Trophoblast cell (in vitro differentiated cells and primary cell): ENCODE data around the gene FABP1.

Experiments
- DNase-seq, 2 donors: peaks; one replicate each; pipeline ENCODE4 v3.0.0-alpha.2; 2016
- H2AFZ ChIP-seq: 2 replicates; pipeline ENCODE4 v1.6.1; 2013; ENCODE audit warnings: low read length, moderate library complexity, mild to moderate bottlenecking; ENCODE audit not compliant: insufficient read depth, poor library complexity
- H2AK5ac ChIP-seq: 2 replicates; pipeline ENCODE4 v1.6.1; 2013; ENCODE audit warnings: mild to moderate bottlenecking, low read length
- H2BK120ac ChIP-seq: 2 replicates; pipeline ENCODE4 v1.6.1; 2013; ENCODE audit warnings: low read length, mild to moderate bottlenecking, moderate library complexity; ENCODE audit not compliant: insufficient read depth, poor library complexity
- H2BK12ac ChIP-seq: 2 replicates; pipeline ENCODE4 v1.6.1; 2013; ENCODE audit warnings: mild to moderate bottlenecking, low read length, moderate library complexity
- H2BK5ac ChIP-seq: 2 replicates; pipeline ENCODE4 v1.6.1; 2013; ENCODE audit warnings: low read length, low read depth, moderate library complexity, mild to moderate bottlenecking; ENCODE audit not compliant: poor library complexity
- H3K14ac ChIP-seq: 2 replicates; pipeline ENCODE4 v1.6.1; 2013; ENCODE audit warnings: mild to moderate bottlenecking, low read length
- H3K18ac ChIP-seq: 2 replicates; pipeline ENCODE4 v1.6.1; 2013; ENCODE audit warnings: mild to moderate bottlenecking, low read length
- H3K23ac ChIP-seq: 2 replicates; pipeline ENCODE4 v1.6.1; 2013; ENCODE audit warnings: low read length
- H3K27ac ChIP-seq: 2 replicates; pipeline ENCODE4 v1.5.1; 2013; ENCODE audit warnings: low read depth, mild to moderate bottlenecking, inconsistent platforms, low read length, moderate library complexity
- H3K27me3 ChIP-seq: 2 replicates; pipeline ENCODE4 v1.6.1; 2013; ENCODE audit warnings: inconsistent platforms, mild to moderate bottlenecking, low read length, moderate library complexity; ENCODE audit not compliant: insufficient read depth
- H3K36me3 ChIP-seq, 2 experiments: 1 replicate in 1 of 2; 2 replicates in 1 of 2; pipeline ENCODE4 v1.6.1; 2013; ENCODE audit warnings: low read length in 2 of 2, mild to moderate bottlenecking in 2 of 2, moderate library complexity in 1 of 2; ENCODE audit not compliant: insufficient read depth in 2 of 2, control insufficient read depth in 1 of 2
- H3K4ac ChIP-seq: 2 replicates; pipeline ENCODE4 v1.6.1; 2013; ENCODE audit warnings: low read depth, mild to moderate bottlenecking, low read length, moderate library complexity
- H3K4me1 ChIP-seq, 2 experiments: 1 replicate in 1 of 2; 2 replicates in 1 of 2; pipeline ENCODE4 v1.6.1; 2013; ENCODE audit warnings: low read length in 2 of 2, mild to moderate bottlenecking in 2 of 2, moderate library complexity in 1 of 2; ENCODE audit not compliant: insufficient read depth in 2 of 2, control insufficient read depth in 1 of 2
- H3K4me2 ChIP-seq: 2 replicates; pipeline ENCODE4 v1.6.1; 2013; ENCODE audit warnings: inconsistent platforms, mild to moderate bottlenecking, low read length, moderate library complexity
- H3K4me3 ChIP-seq: 2 replicates; pipeline ENCODE4 v1.5.1; 2013; ENCODE audit warnings: mild to moderate bottlenecking, low read depth, low read length, inconsistent platforms
- H3K79me1 ChIP-seq: one replicate; pipeline ENCODE4 v1.6.1; 2013; ENCODE audit warnings: low read length
- H3K79me2 ChIP-seq: 2 replicates; pipeline ENCODE4 v1.6.1; 2013; ENCODE audit warnings: low read length, mild to moderate bottlenecking; ENCODE audit not compliant: control insufficient read depth, insufficient read depth, poor library complexity
- H3K9ac ChIP-seq: 2 replicates; pipeline ENCODE4 v1.6.1; 2013; ENCODE audit warnings: mild to moderate bottlenecking, low read length
- H3K9me3 ChIP-seq: 2 replicates; pipeline ENCODE4 v1.6.1; 2013; ENCODE audit warnings: low read depth, mild to moderate bottlenecking, control low read depth, inconsistent platforms, low read length; ENCODE audit not compliant: insufficient read depth
- H4K12ac ChIP-seq: 2 replicates; pipeline ENCODE4 v1.6.1; 2013; ENCODE audit warnings: low read depth, mild to moderate bottlenecking, low read length, moderate library complexity
- H4K8ac ChIP-seq: 2 replicates; pipeline ENCODE4 v1.6.1; 2013; ENCODE audit warnings: low read depth, mild to moderate bottlenecking, low read length, moderate library complexity
- H4K91ac ChIP-seq: one replicate; pipeline ENCODE4 v1.6.1; 2013; ENCODE audit warnings: low read depth, mild to moderate bottlenecking, low read length, moderate library complexity
- WGBS: extraction: QIAGEN DNeasy Blood & Tissue Kit; methylation state at CpG from one replicate; pipeline ENCODE4 v1.1.7; 2013; ENCODE audit warnings: missing lambda C conversion rate; ENCODE audit not compliant: insufficient read length, insufficient coverage; ENCODE audit errors: extremely low coverage; 5-methylcytosine and 5-hydroxymethylcytosine counted together

Gene FABP1

DNA sequence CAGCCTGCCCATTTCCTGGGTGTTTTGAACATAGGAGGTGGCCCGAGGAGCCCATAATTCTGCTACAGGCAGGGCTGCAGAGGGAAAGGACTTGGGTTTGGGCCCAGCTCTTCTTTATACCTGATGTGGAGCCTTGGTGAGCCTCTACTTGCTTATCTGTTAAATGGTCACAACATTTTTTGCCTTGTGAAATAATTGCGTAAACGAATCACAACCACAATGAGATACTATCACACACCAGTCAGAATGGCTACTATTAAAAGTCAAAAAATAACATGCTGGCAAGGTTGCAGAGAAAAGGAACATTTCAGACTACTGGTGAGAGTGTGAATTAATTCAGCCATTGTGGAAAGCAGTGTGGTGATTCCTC is 4.1 kb upstream of the FABP1 start:
- Histone ChIP-seq H3K23ac (no peak overlapping the region), H3K4me2 (no peak overlapping the region), H4K8ac (no peak overlapping the region), H3K79me2 (no peaks in the 10 kb centered on the region), H3K4me3 (no peak overlapping the region), H3K9me3 (no peaks in the 10 kb centered on the region), H3K9ac (no peak overlapping the region), H3K36me3 (no peaks in the 10 kb centered on the region), H3K79me1 (no peaks in the 10 kb centered on the region), H3K18ac (no peak overlapping the region), H2BK12ac (no peak overlapping the region), H3K14ac (no peak overlapping the region), H2AFZ (no peak overlapping the region), H3K27ac (no peak overlapping the region), H2AK5ac (no peak overlapping the region), H4K12ac (no peak overlapping the region), H3K4me1 (no peaks in the 10 kb centered on the region), H3K27me3 (no peaks in the 10 kb centered on the region), H4K91ac (no peak overlapping the region), H3K4ac (no peak overlapping the region), H2BK5ac (no peak overlapping the region), H2BK120ac (no peak overlapping the region)
- no CpG with 5 or more reads among the region's 3 CpGs for WGBS
- no peak for DNase-seq

DNA sequence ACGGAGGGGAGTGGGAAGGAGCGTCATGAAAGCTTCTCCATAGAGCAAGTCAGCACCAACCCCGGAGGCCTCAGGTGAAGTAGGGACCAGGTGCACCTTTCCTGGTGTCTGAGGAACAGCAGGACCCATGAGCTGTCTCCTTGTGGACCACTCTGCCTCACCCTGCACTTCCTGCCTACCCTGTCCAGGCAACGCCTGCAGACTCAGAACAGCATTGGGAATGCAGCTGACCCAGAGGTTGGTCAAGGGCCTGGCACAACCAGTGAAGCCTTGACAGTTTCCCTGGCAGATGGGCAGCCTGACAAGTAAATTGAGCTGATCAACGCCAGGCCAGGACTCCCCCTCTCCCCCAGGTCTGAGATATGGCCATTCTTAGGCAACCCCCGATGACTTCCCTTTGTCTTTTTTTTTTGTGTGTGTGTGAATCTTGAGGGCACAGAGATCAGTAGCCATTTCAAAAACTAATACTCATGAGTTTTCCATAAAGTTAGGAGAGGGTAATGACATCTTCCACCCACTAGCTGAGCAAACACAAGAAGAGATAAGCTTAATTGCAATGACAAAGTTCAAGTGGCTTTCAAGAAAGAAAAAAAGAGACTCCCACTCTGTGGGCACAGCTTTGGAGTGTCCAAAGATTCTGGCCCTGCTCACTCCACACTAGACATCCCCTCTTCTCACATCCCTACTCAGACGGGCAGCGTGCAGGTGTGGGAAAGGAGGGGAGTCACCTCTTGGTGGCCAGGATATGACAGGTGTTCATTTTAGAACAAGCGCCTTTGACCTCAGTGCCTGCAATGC is 3.5 kb upstream of the FABP1 start:
- Histone ChIP-seq H3K27ac (no peak overlapping the region), H2BK5ac (no peak overlapping the region), H2AK5ac (no peak overlapping the region), H3K14ac (no peak overlapping the region), H4K91ac (no peak overlapping the region), H3K4ac (no peak overlapping the region), H3K27me3 (no peaks in the 10 kb centered on the region), H3K9me3 (no peaks in the 10 kb centered on the region), H3K79me2 (no peaks in the 10 kb centered on the region), H2BK12ac (no peak overlapping the region), H3K4me2 (no peak overlapping the region), H3K23ac (no peak overlapping the region), H2BK120ac (no peak overlapping the region), H2AFZ (no peak overlapping the region), H3K79me1 (no peaks in the 10 kb centered on the region), H3K4me3 (no peak overlapping the region), H3K18ac (no peak overlapping the region), H3K4me1 (no peaks in the 10 kb centered on the region), H4K8ac (no peak overlapping the region), H4K12ac (no peak overlapping the region), H3K9ac (no peak overlapping the region), H3K36me3 (no peaks in the 10 kb centered on the region)
- DNase-seq = no peak
- WGBS = no CpG with 5 or more reads among the region's 9 CpGs

DNA sequence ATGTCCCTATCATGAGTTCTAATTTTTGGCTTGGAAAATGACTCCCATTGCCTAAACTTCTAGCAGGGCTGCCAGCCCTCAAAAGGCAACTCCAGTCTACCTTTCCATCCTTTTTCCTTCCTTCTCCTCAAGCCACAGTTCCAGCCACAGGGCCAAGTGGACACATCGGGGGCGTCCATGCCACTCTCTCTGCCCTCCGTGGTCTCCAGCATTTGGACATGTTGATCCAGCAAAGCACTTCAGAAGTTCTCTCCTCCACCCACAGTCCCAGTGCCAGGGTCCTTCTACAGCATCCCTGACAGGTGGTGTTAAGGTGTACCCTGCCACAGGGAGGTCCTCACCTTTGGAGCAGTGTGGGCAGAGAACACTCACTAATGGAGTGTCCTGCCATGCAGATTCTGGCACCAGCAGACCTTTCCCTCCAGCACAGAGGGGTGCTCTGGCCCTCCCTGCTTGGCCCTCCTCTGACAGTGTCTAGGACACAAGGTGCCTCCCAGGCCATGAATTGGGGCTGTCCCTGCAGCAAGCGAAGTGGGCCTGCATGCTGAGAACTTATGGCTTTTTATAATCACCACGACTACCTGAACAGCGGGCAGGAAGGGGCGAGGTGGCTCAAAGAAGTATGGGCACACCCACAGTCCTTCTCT is 1.6 kb upstream of the FABP1 start:
- Histone ChIP-seq H3K27ac (no peak overlapping the region), H3K14ac (no peak overlapping the region), H3K79me1 (no peaks in the 10 kb centered on the region), H2BK12ac (no peak overlapping the region), H4K8ac (no peak overlapping the region), H3K4me2 (no peak overlapping the region), H4K91ac (no peak overlapping the region), H3K9me3 (no peaks in the 10 kb centered on the region), H2BK5ac (no peak overlapping the region), H3K27me3 (no peaks in the 10 kb centered on the region), H3K79me2 (no peaks in the 10 kb centered on the region), H3K18ac (no peak overlapping the region), H4K12ac (no peak overlapping the region), H3K4me1 (no peaks in the 10 kb centered on the region), H3K23ac (no peak overlapping the region), H3K4ac (no peak overlapping the region), H3K36me3 (no peaks in the 10 kb centered on the region), H3K4me3 (no peak overlapping the region), H2AFZ (no peak overlapping the region), H3K9ac (no peak overlapping the region), H2BK120ac (no peak overlapping the region), H2AK5ac (no peak overlapping the region)
- DNase-seq = no peak
- WGBS = no CpG with 5 or more reads among the region's 7 CpGs

DNA sequence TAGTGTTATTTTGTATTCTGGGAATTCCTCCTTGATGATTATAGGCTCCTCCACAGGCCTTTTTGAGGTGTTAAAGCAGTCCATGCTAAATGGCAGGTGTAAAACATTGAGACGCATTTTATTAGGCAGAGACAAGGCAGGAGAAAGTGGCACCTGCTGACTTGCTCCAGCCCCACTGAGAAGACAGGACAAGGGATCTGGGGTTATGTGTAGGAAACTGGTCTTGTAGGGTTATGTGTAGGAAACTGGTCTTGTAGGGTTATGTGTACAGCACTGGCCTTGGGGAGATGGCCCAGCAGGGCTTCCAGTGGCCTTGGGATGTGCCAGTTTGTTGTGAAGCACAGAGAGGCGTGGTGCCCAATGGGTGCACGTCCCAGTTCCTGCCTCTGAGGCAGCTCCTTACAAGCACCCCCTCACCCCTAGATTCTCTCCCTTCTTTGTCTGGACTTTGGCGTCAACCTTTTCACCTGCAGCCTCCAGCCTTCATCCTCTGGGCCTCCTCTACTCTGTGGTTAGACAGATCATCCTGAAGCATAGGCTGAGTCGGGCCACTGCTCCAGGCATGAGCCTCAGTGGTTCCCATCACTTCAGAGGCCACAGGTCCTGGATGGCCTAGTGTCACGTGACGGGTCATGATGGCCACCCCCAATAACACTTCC is 921 bp upstream of the FABP1 start:
- no peaks in the 10 kb centered on the region for H3K79me2 ChIP-seq
- H3K23ac ChIP-seq = no peak overlapping the region
- H2BK12ac ChIP-seq = no peak overlapping the region
- H3K27ac ChIP-seq = no peak overlapping the region
- H4K8ac ChIP-seq = no peak overlapping the region
- H2AK5ac ChIP-seq = no peak overlapping the region
- WGBS = no CpG with 5 or more reads among the region's 7 CpGs
- H3K4me1 ChIP-seq = no peaks in the 10 kb centered on the region
- no peak overlapping the region for H3K14ac ChIP-seq
- H4K12ac ChIP-seq = no peak overlapping the region
- H2BK5ac ChIP-seq = no peak overlapping the region
- no peaks in the 10 kb centered on the region for H3K27me3 ChIP-seq
- H3K4me3 ChIP-seq = no peak overlapping the region
- no peaks in the 10 kb centered on the region for H3K79me1 ChIP-seq
- H4K91ac ChIP-seq = no peak overlapping the region
- H2BK120ac ChIP-seq = no peak overlapping the region
- no peak overlapping the region for H3K4me2 ChIP-seq
- no peaks in the 10 kb centered on the region for H3K9me3 ChIP-seq
- no peak overlapping the region for H2AFZ ChIP-seq
- H3K4ac ChIP-seq = no peak overlapping the region
- no peak overlapping the region for H3K9ac ChIP-seq
- DNase-seq = no peak
- H3K36me3 ChIP-seq = no peaks in the 10 kb centered on the region
- no peak overlapping the region for H3K18ac ChIP-seq
